SU-DHL-6 (cell line): Measurements from ENCODE around the gene TBRG1.

Experiments
- H2AFZ ChIP-seq: fragments of 200-600 bp; sonication (generic); 2 replicates; pipeline ENCODE4 v1.6.1; 2014; ENCODE audit warnings: low read depth, mild to moderate bottlenecking, moderate library complexity, mixed read lengths, antibody characterized with exemption, low read length; ENCODE audit not compliant: severe bottlenecking
- H3F3A ChIP-seq: fragments of 200-600 bp; shearing (Covaris generic); 2 replicates; pipeline ENCODE4 v1.6.0; 2016; ENCODE audit warnings: antibody characterized with exemption, mild to moderate bottlenecking; ENCODE audit not compliant: insufficient read depth
- H3K27ac ChIP-seq: fragments of 200-600 bp; sonication (generic); 2 replicates; pipeline ENCODE4 v1.5.1; 2016; ENCODE audit warnings: low read depth, mild to moderate bottlenecking, low read length, moderate library complexity, mixed read lengths
- H3K27me3 ChIP-seq: fragments of 200-600 bp; sonication (generic), shearing (Covaris generic); 2 replicates; pipeline ENCODE4 v1.6.0; 2014; ENCODE audit warnings: mild to moderate bottlenecking, low read length
- H3K36me3 ChIP-seq: fragments of 200-600 bp; sonication (generic); 2 replicates; pipeline ENCODE4 v1.6.1; 2014; ENCODE audit warnings: mild to moderate bottlenecking, low read length, mixed read lengths
- H3K4me2 ChIP-seq: fragments of 300-600, 200-600 bp; shearing (Covaris generic), sonication (generic); 2 replicates; pipeline ENCODE4 v1.6.0; 2014; ENCODE audit warnings: low read length, low read depth, mild to moderate bottlenecking; ENCODE audit not compliant: poor library complexity, severe bottlenecking
- H3K4me3 ChIP-seq: fragments of 200-600 bp; sonication (generic); 2 replicates; pipeline ENCODE4 v1.5.1; 2014; ENCODE audit warnings: antibody characterized with exemption, low read length, mild to moderate bottlenecking, mixed read lengths; ENCODE audit not compliant: insufficient read depth, poor library complexity, severe bottlenecking
- H3K79me2 ChIP-seq: fragments of 200-600 bp; sonication (generic); 2 replicates; pipeline ENCODE4 v1.6.1; 2014; ENCODE audit warnings: mild to moderate bottlenecking, low read length, moderate library complexity; ENCODE audit not compliant: insufficient read depth
- H3K9ac ChIP-seq: fragments of 200-600 bp; sonication (generic); 2 replicates; pipeline ENCODE4 v1.7.0; 2014; ENCODE audit warnings: mild to moderate bottlenecking, low read length
- H3K9me2 ChIP-seq: fragments of 200-600 bp; sonication (generic); replicated peaks from 2 replicates; pipeline ENCODE4 v1.6.1; 2014; ENCODE audit warnings: low read length; ENCODE audit not compliant: insufficient read depth
- H3K9me3 ChIP-seq: fragments of 200-600 bp; sonication (generic); 2 replicates; pipeline ENCODE4 v1.6.1; 2014; ENCODE audit warnings: low read length, mixed read lengths; ENCODE audit not compliant: insufficient read depth
- H4K20me1 ChIP-seq: fragments of 200-600 bp; sonication (generic); 2 replicates; pipeline ENCODE4 v1.6.1; 2014; ENCODE audit warnings: low read depth, mild to moderate bottlenecking, antibody characterized with exemption, low read length, moderate library complexity, mixed read lengths
- EZH2phosphoT487 ChIP-seq: fragments of 200-600 bp; sonication (generic), shearing (Covaris generic); conservative IDR thresholded peaks from 2 replicates; pipeline ENCODE4 v1.6.1; 2018; ENCODE audit warnings: mild to moderate bottlenecking, antibody characterized with exemption, low read length, moderate library complexity, mixed read lengths
- TF ChIP-seq, protein P1 (sequence below): fragments of 200-600 bp; sonication (generic); IDR thresholded peaks from one replicate; pipeline ENCODE4 v1.5.1; 2017; ENCODE audit warnings: antibody characterized with exemption, mild to moderate bottlenecking, low read length, moderate library complexity; ENCODE audit not compliant: insufficient read depth, poor library complexity, severe bottlenecking

TBRG1 gene

DNA sequence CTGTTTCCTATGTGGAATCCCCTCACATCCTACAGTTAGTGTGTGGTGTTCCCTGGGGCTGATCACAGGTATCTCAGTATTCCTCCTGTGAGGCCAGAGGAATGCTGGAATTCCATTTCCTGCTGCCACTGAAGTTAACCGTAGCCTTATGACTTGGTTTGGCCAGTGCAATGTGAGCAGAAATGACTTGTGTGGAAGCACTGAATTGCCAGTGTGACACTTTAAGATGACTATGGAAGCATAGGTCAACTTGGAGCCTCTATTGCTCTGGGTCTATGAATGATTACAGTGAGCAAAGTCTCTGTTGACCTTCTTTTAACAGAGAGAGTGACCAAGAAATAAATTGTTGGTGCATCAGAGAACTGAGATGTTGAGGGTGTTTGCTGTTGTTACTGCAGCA, 16.5 kb downstream of the TBRG1 start:
- peaks cover 3% of the 10 kb centered on the region; the same call in 1 of the 2 replicates for H3K36me3 ChIP-seq
- no peak overlapping the region for H3K4me2 ChIP-seq
- H3K79me2 ChIP-seq, result no peaks in the 10 kb centered on the region

DNA sequence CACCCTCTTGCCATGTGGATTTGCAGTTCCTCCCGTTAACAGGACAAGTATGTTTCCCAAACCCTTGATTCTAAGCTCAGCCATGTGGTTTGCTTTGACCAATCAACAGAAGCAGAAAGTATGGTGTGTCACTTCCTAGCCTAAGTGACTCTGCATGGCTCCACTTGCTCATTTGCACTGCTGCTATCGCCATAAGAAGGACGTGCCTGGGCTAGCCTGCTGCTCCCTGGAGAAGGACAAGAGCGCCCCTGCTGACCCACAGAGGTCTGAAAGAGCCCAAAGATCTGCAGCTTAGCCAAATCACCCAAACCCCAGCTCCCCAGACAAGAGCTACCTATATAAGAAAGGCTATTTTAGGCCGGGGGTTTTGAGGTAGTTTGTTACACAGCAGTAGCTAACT, 18.0 kb downstream of the TBRG1 start:
- Histone ChIP-seq H3F3A (no peaks in the 10 kb centered on the region), H3K9me2 (no peaks in the 10 kb centered on the region), H3K27ac (no peak overlapping the region), H3K36me3 (no peaks in the 10 kb centered on the region), H3K4me3 (no peak overlapping the region), H3K4me2 (no peak overlapping the region), H3K27me3 (no peaks in the 10 kb centered on the region), H3K9ac (no peak overlapping the region), H2AFZ (no peak overlapping the region), H3K9me3 (no peaks in the 10 kb centered on the region), H4K20me1 (no peaks in the 10 kb centered on the region), H3K79me2 (no peaks in the 10 kb centered on the region)
- TF ChIP-seq, protein P1, sequence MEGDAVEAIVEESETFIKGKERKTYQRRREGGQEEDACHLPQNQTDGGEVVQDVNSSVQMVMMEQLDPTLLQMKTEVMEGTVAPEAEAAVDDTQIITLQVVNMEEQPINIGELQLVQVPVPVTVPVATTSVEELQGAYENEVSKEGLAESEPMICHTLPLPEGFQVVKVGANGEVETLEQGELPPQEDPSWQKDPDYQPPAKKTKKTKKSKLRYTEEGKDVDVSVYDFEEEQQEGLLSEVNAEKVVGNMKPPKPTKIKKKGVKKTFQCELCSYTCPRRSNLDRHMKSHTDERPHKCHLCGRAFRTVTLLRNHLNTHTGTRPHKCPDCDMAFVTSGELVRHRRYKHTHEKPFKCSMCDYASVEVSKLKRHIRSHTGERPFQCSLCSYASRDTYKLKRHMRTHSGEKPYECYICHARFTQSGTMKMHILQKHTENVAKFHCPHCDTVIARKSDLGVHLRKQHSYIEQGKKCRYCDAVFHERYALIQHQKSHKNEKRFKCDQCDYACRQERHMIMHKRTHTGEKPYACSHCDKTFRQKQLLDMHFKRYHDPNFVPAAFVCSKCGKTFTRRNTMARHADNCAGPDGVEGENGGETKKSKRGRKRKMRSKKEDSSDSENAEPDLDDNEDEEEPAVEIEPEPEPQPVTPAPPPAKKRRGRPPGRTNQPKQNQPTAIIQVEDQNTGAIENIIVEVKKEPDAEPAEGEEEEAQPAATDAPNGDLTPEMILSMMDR, result no peak
- TF ChIP-seq EZH2phosphoT487, result no peak

More for the DNA sequence above, 16.5 kb downstream of the TBRG1 start:
- H3K27ac ChIP-seq, result no peak overlapping the region
- no peak overlapping the region for H3K9ac ChIP-seq
- no peaks in the 10 kb centered on the region for H3K9me2 ChIP-seq
- no peak overlapping the region for H3K4me3 ChIP-seq
- no peaks in the 10 kb centered on the region for H3K27me3 ChIP-seq
- H3F3A ChIP-seq, result no peaks in the 10 kb centered on the region
- H4K20me1 ChIP-seq, result no peaks in the 10 kb centered on the region
- no peak overlapping the region for H2AFZ ChIP-seq
- H3K9me3 ChIP-seq, result no peaks in the 10 kb centered on the region
- TF ChIP-seq EZH2phosphoT487, result no peak
- TF ChIP-seq, protein P1, result no peak

DNA sequence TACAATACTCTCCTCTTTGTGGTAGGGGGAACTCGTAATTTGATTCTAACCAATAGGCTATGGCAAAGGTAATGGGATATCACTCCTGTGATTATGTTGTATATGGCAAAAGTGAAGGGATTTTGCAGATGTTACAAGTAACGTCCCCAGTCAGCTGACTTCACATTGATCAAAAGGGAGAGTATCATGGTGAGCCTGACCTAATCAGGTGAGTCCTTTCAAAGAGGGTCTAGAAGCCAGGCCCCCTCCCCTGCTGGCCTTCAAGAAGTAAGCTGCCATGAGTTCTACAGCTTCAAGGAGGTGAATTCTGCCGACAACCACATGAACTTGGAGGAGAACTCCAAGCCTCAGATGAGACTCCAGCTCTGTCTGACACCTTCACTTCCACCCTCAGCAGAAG, 20.0 kb downstream of the TBRG1 start:
- Histone ChIP-seq H3K9me3 (no peaks in the 10 kb centered on the region), H3K27ac (no peak overlapping the region), H2AFZ (no peak overlapping the region), H3K4me2 (no peak overlapping the region), H3F3A (no peaks in the 10 kb centered on the region), H3K9ac (no peak overlapping the region), H3K36me3 (no peaks in the 10 kb centered on the region), H4K20me1 (no peaks in the 10 kb centered on the region), H3K27me3 (no peaks in the 10 kb centered on the region), H3K9me2 (no peaks in the 10 kb centered on the region), H3K4me3 (no peak overlapping the region), H3K79me2 (no peaks in the 10 kb centered on the region)
- TF ChIP-seq, protein P1, result no peak
- no peak for TF ChIP-seq EZH2phosphoT487
